ENCODE results near the gene ADGRG1.
"Not testable (repeated sequence)": the region's sequence is repeated elsewhere in the genome, so short reads cannot be mapped to it uniquely, and the experiment has no call there.

DNA sequence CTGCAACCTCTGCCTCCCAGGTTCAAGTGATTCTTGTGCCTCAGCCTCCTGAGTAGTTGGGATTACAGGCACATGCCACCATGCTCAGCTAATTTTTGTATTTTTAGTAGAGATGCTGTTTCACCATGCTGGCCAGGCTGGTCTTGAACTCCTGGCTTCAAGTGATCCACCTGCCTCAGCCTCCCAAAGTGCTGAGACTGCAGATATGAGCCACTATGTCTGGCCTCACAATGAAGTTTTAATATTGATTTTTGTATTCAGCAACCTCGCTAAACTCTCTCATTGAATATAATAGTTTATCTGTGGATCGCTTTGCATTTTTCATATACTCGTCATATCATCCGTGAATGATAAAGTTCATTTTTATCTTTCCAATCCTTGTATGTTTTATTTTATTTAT is 32.2 kb upstream of the ADGRG1 start:
- TF ChIP-seq, protein P1, sequence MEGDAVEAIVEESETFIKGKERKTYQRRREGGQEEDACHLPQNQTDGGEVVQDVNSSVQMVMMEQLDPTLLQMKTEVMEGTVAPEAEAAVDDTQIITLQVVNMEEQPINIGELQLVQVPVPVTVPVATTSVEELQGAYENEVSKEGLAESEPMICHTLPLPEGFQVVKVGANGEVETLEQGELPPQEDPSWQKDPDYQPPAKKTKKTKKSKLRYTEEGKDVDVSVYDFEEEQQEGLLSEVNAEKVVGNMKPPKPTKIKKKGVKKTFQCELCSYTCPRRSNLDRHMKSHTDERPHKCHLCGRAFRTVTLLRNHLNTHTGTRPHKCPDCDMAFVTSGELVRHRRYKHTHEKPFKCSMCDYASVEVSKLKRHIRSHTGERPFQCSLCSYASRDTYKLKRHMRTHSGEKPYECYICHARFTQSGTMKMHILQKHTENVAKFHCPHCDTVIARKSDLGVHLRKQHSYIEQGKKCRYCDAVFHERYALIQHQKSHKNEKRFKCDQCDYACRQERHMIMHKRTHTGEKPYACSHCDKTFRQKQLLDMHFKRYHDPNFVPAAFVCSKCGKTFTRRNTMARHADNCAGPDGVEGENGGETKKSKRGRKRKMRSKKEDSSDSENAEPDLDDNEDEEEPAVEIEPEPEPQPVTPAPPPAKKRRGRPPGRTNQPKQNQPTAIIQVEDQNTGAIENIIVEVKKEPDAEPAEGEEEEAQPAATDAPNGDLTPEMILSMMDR (IDR thresholded peaks at IDR 0.05; ENCODE audit: poor library complexity): not testable (repeated sequence)
- not testable (repeated sequence) for TF ChIP-seq EZH2 (IDR thresholded peaks at IDR 0.05; ENCODE audit: borderline replicate concordance); EZH2phosphoT487 (IDR thresholded peaks at IDR 0.05; ENCODE audit: low read depth, severe bottlenecking, unreplicated experiment)
